Prostate gland (tissue), 2 donors: ENCODE results near the gene KRT7. TPM values are rescaled to one million over a fixed set of nuclear protein-coding genes. Genes with fewer than 3 reads are reported as not detected.

Source experiments
- DNase-seq: peaks from one replicate; pipeline ENCODE4 v3.0.0-alpha.2; 2019; ENCODE audit warnings: low spot score
- H3K27ac ChIP-seq, 2 donors: fragments of 200-600 bp; sonication (generic); 2 replicates each; pipeline ENCODE4 v1.5.1; 2017 to 2019
- H3K27me3 ChIP-seq: fragments of 200-600 bp; sonication (generic); replicated peaks from 2 replicates; pipeline ENCODE4 v1.5.1; 2019; ENCODE audit not compliant: insufficient read depth
- H3K36me3 ChIP-seq, 2 donors: fragments of 200-600 bp; sonication (generic); 1 replicate in 1 of 2; 2 replicates in 1 of 2; pipeline versions ENCODE4 v1.5.1 to v1.8.1; 2017 to 2019
- H3K4me1 ChIP-seq: fragments of 200-600 bp; sonication (generic); replicated peaks from 2 replicates; pipeline ENCODE4 v1.5.1; 2019
- H3K4me3 ChIP-seq, 2 donors: fragments of 200-600 bp; sonication (generic); 2 replicates each; pipeline ENCODE4 v1.5.1; 2017 to 2019
- H3K9me3 ChIP-seq: fragments of 200-600 bp; sonication (generic); 2 replicates; pipeline ENCODE4 v1.5.1; 2017
- CTCF ChIP-seq, 4 experiments: fragments of 200-600 bp in 2 of 4; fragments of 450-650 bp in 2 of 4; sonication (generic) in 2 of 4; IDR thresholded peaks; 1 replicate in 3 of 4; 2 replicates in 1 of 4; pipeline ENCODE4 v1.5.1; 2016 to 2019; ENCODE audit warnings: antibody characterized with exemption in 4 of 4, mild to moderate bottlenecking in 2 of 4, moderate library complexity in 2 of 4
- POLR2A ChIP-seq: fragments of 450-650 bp; IDR thresholded peaks from one replicate; pipeline ENCODE4 v1.6.1; 2016; ENCODE audit warnings: antibody characterized with exemption, mild to moderate bottlenecking
- POLR2AphosphoS5 ChIP-seq: sonication (generic); formaldehyde crosslinking; IDR thresholded peaks from one replicate; pipeline ENCODE4 v1.6.1; 2017; ENCODE audit warnings: antibody characterized with exemption
- WGBS: methylation state at CpG from one replicate; pipeline ENCODE4 v1.1.5; 2018; 5-methylcytosine and 5-hydroxymethylcytosine counted together
- intact Hi-C: fragments of 100-400 bp; cut with DNase I; formaldehyde crosslinking; loops from one replicate; pipeline ENCODE4 v1.14.2; 2022
- total RNA-seq, 2 donors: library from RNA; depleted of rRNA; stranded (reverse); fragments of >200 nt; gene quantifications; one replicate each; pipeline ENCODE4 v1.1.0, GENCODE V29; 2016

The KRT7 gene
- total RNA-seq, 2 donors from 2014 or later = 53.1 to 151 TPM

- no peaks in the 10 kb centered on the region for H3K9me3 ChIP-seq
- H3K4me3 ChIP-seq = no peak overlapping the region
- no peaks in the 10 kb centered on the region for H3K27me3 ChIP-seq
- no peak for DNase-seq
- WGBS = 90% methylated on average over 7 of the region's 7 CpGs
- H3K36me3 ChIP-seq = no peaks in the 10 kb centered on the region
- H3K4me1 ChIP-seq = no peaks in the 10 kb centered on the region
- H3K27ac ChIP-seq = no peak overlapping the region
- intact Hi-C loops = no loop called here
- TF ChIP-seq POLR2A (no peak), CTCF (IDR thresholded peaks at IDR 0.05) (no peak), POLR2AphosphoS5 (no peak)
These were observed 22.7 kb upstream of the KRT7 start for GRCh38 chr12:52210186-52210924.

GRCh38 chr12:52210925-52211650, 22.0 kb upstream of the KRT7 start:
- Histone ChIP-seq H3K4me1 (peaks cover 3% of the 10 kb centered on the region), H3K27ac (no peak overlapping the region), H3K4me3 (no peak overlapping the region), H3K9me3 (no peaks in the 10 kb centered on the region), H3K36me3 (no peaks in the 10 kb centered on the region), H3K27me3 (no peaks in the 10 kb centered on the region)
- WGBS = 80% methylated on average over 10 of the region's 10 CpGs
- intact Hi-C loops = no loop called here
- TF ChIP-seq CTCF (IDR thresholded peaks at IDR 0.05) = no peak
- no peak for TF ChIP-seq POLR2AphosphoS5
- TF ChIP-seq POLR2A = no peak
- no peak for DNase-seq

GRCh38 chr12:52211716-52212585, 21.1 kb upstream of the KRT7 start:
- H3K4me1 ChIP-seq = peaks cover 10% of the 10 kb centered on the region

More at GRCh38 chr12:52211716-52212585, 21.1 kb upstream of the KRT7 start:
- no peak overlapping the region for H3K4me3 ChIP-seq
- no peaks in the 10 kb centered on the region for H3K27me3 ChIP-seq
- WGBS = 89% methylated on average over 13 of the region's 13 CpGs
- H3K36me3 ChIP-seq = no peaks in the 10 kb centered on the region
- intact Hi-C loops = no loop called here
- TF ChIP-seq CTCF (IDR thresholded peaks at IDR 0.05) = no peak
- no peak for TF ChIP-seq POLR2A
- no peak for TF ChIP-seq POLR2AphosphoS5
- H3K27ac ChIP-seq = no peak overlapping the region
- DNase-seq = no peak
- H3K9me3 ChIP-seq = no peaks in the 10 kb centered on the region
